Activated T-helper 1 cell treated with anti-CD3 and anti-CD28 coated beads, Interleukin-12 subunit alpha, Interleukin-12 subunit beta, Interleukin-2, Interleukin-4 antibody, amounts not matched to agents 30 ng/mL and 10 ng/mL and 1 ng/mL, durations not matched to agents 14 hours and 24 hours and 36 hours (primary cell): ENCODE data around the gene PLD1. TPM values are rescaled to one million over a fixed set of nuclear protein-coding genes. Genes with fewer than 3 reads are reported as not detected.
"Not testable (repeated sequence)": the region's sequence is repeated elsewhere in the genome, so short reads cannot be mapped to it uniquely, and the experiment has no call there.

Experiments used
- DNase-seq: peaks from one replicate; pipeline ENCODE4 v3.0.0; 2021; ENCODE audit warnings: low spot score
- H3K27ac Mint-ChIP-seq: one replicate; pipeline ENCODE4 v1.8.0; 2021; ENCODE audit warnings: mild to moderate bottlenecking, mixed read lengths
- H3K27me3 Mint-ChIP-seq: one replicate; pipeline ENCODE4 v1.8.0; 2022; ENCODE audit warnings: mild to moderate bottlenecking, moderate library complexity, mixed read lengths; ENCODE audit not compliant: insufficient read depth
- H3K36me3 Mint-ChIP-seq: one replicate; pipeline ENCODE4 v1.8.0; 2021; ENCODE audit warnings: low read depth, mixed read lengths
- H3K4me1 Mint-ChIP-seq: one replicate; pipeline ENCODE4 v1.8.0; 2021; ENCODE audit warnings: low read depth, mixed read lengths
- H3K4me3 Mint-ChIP-seq: one replicate; pipeline ENCODE4 v1.8.0; 2021; ENCODE audit warnings: mild to moderate bottlenecking, moderate library complexity, mixed read lengths
- H3K9me3 Mint-ChIP-seq: one replicate; pipeline ENCODE4 v1.8.0; 2021; ENCODE audit warnings: mixed read lengths
- intact Hi-C: fragments of 100-400 bp; cut with micrococcal nuclease; formaldehyde crosslinking; loops from one replicate; pipeline ENCODE4 v1.15.1; 2024
- total RNA-seq: library from RNA; stranded (reverse); gene quantifications from 2 replicates; pipeline ENCODE4 v1.2.3, GENCODE V29; 2022

Gene PLD1
- total RNA-seq, 1 donor from 2014 or later, result 0.29 TPM

DNA sequence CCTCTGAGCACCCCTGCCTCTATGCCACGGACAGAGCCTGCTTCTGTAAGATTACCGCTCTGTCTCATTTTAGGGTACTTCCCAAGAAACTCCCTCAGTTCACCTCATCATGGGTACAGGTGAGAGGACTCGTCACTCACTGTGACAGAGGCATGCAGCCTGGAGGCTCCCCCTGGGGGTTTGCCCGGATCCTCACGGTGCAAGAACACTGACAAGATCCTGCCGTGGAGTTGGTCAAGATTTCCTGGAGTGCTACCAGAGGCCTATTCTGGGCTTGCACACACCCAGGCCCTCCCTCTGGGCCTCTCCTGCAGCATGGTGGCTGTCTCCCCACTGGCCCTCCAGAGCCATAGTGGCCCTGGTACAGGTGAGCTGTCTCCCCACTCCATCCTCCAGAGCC is 247.0 kb downstream of the PLD1 start:
- H3K27ac Mint-ChIP-seq, result no peak overlapping the region
- H3K9me3 Mint-ChIP-seq, result peaks cover 5% of the 10 kb centered on the region
- peaks cover 1% of the 10 kb centered on the region for H3K27me3 Mint-ChIP-seq
- H3K4me1 Mint-ChIP-seq, result peaks cover 54% of the 10 kb centered on the region
- no peak overlapping the region for H3K4me3 Mint-ChIP-seq
- intact Hi-C loops, result loop anchor here (2.0 to 10.0 kb wide), 3 partner anchors 276 to 698 kb away; no protein-coding TSS in a partner anchor
- H3K36me3 Mint-ChIP-seq, result peaks cover 13% of the 10 kb centered on the region
- no peak for DNase-seq

DNA sequence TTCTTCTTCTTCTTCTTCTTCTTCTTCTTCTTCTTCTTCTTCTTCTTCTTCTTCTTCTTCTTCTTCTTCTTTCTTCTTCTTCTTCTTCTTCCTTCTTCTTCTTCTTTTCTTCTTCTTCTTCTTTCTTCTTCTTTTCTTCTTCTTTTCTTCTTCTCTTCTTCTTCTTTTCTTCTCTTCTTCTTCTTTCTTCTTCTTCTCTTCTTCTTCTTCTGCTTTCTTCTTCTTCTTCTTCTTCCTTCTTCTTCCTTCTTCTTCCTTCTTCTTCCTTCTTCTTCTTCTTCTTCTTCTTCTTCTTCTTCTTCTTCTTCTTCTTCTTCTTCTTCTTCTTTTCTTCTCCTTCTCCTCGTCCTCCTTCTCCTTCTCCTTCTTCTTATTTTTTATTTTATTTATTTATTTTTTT is 247.8 kb downstream of the PLD1 start:
- intact Hi-C loops, result loop anchor here (1.0 to 10.0 kb wide), 6 partner anchors 68 to 698 kb away; partner anchors contain the start of gene TNIK
- not testable (repeated sequence) for DNase-seq, H3K27me3 Mint-ChIP-seq

DNA sequence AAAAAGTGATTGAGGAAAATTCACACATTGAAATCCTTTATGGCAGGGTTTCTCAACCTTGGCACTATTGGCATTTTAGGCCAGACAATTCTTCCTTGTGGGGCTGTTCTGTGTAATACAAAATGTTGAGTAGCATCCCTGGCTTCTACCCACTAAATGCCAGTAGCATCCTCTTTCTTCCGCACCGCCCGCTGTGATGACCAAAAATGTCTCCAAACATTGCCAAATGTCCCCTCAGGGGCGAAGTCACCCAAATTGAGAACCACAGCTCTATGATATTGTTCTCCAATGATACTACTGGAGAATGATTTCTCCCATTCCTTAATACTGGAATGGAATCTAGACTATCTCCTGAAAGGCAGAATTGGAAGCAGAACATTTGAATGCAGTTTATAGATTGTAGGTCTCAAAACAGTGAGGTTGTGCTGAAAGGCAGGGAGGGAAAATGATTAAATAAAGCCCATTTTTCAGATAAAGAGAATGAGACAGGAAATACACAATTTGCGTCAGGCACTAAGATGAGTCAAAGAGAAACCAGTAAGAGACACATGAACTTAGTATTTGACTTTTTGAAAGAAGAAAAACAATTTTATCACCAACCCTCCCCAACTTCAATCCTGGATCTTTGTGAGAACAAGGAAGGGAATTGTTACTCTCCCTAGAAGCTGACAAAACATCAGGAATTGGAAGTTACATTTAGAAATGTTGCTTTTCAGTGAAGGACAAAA is 248.5 kb downstream of the PLD1 start:
- Mint-ChIP-seq H3K9me3 (peaks cover 5% of the 10 kb centered on the region), H3K27me3 (no peaks in the 10 kb centered on the region), H3K27ac (peak overlapping the region; percentile 92), H3K36me3 (peaks cover 13% of the 10 kb centered on the region), H3K4me3 (peak overlapping the region; percentile 50), H3K4me1 (peaks cover 66% of the 10 kb centered on the region)
- intact Hi-C loops, result loop anchor here (1.0 to 10.0 kb wide), 6 partner anchors 67 to 697 kb away; partner anchors contain the start of gene TNIK
- DNase-seq, result no peak

More for the DNA sequence above, 247.8 kb downstream of the PLD1 start:
- H3K4me3 Mint-ChIP-seq, H3K9me3 Mint-ChIP-seq: not testable (repeated sequence)
- Mint-ChIP-seq H3K27ac (peak overlapping the region; percentile 92), H3K36me3 (peaks cover 13% of the 10 kb centered on the region), H3K4me1 (peaks cover 63% of the 10 kb centered on the region)

DNA sequence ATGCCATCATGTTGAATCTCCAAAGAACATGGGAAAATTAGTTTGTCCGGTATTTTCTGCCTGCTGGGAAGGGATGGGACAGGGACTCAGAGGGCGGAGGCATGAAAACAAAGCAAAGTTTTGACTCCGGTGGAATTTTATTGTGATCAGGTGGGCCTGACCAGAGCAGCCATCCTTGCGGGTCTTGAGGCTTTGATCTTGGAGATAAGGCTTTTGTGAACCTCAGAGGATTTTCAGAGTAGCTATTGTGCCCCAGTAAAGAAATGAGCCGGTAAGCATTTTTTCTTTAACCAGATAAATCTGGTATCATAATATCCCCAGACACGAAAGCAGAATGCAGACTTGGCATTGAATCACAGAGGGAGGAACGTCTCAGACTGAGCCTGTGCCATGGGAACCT is 250.7 kb downstream of the PLD1 start:
- Mint-ChIP-seq H3K36me3 (peaks cover 10% of the 10 kb centered on the region), H3K9me3 (peaks cover 5% of the 10 kb centered on the region), H3K27me3 (no peaks in the 10 kb centered on the region), H3K27ac (no peak overlapping the region), H3K4me3 (no peak overlapping the region), H3K4me1 (peaks cover 57% of the 10 kb centered on the region)
- intact Hi-C loops, result no loop called here
- no peak for DNase-seq

DNA sequence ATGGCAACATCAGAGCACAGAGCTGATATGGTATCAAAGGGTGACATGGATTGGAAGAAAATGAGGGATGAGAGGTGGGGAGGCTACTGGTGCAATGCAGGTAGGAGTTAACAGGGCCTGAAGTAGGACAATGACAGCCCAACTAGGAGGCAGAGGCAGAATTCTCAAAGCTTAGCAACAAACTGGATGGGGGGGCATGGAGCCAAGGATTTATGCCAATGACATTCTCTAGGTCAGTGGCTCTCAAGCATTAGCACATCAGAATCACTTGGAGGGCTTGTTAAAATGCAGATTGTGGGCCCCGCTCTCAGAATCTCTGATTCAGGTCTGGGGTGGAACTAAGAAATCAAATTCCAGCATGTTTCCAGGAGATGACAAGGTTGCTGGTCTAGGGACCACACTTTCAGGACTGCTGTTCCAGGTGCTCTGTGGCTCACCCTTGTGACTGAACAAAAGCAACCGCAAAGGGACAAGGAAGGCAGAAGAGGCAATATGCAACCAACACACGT is 252.0 kb downstream of the PLD1 start:
- H3K27ac Mint-ChIP-seq, result peak overlapping the region; percentile 8
- intact Hi-C loops, result no loop called here
- no peak overlapping the region for H3K4me3 Mint-ChIP-seq
- DNase-seq, result no peak
- H3K4me1 Mint-ChIP-seq, result peaks cover 53% of the 10 kb centered on the region
- H3K27me3 Mint-ChIP-seq, result no peaks in the 10 kb centered on the region
- peaks cover 9% of the 10 kb centered on the region for H3K36me3 Mint-ChIP-seq
- peaks cover 5% of the 10 kb centered on the region for H3K9me3 Mint-ChIP-seq

DNA sequence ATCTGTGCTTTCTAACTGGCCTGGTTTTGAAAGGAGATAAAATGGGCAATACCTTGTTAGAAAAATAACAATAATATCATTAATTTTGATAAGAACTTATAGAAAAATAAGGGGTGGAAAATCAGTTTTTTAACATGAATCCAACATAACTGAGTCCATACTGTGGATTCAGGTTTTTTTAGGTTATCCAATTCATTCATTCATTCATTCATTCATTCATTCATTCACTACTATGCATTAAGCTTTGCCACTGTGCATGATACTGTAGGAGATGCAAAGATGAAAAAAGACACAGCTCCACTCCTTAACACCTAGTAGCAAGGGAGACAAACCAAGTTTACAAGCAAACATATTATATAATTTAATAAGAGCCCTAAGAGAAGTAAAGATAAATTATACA is 253.1 kb downstream of the PLD1 start:
- Mint-ChIP-seq H3K4me3 (no peak overlapping the region), H3K4me1 (peaks cover 48% of the 10 kb centered on the region), H3K36me3 (peaks cover 6% of the 10 kb centered on the region), H3K9me3 (peaks cover 5% of the 10 kb centered on the region), H3K27me3 (no peaks in the 10 kb centered on the region), H3K27ac (no peak overlapping the region)
- intact Hi-C loops, result no loop called here
- DNase-seq, result no peak

DNA sequence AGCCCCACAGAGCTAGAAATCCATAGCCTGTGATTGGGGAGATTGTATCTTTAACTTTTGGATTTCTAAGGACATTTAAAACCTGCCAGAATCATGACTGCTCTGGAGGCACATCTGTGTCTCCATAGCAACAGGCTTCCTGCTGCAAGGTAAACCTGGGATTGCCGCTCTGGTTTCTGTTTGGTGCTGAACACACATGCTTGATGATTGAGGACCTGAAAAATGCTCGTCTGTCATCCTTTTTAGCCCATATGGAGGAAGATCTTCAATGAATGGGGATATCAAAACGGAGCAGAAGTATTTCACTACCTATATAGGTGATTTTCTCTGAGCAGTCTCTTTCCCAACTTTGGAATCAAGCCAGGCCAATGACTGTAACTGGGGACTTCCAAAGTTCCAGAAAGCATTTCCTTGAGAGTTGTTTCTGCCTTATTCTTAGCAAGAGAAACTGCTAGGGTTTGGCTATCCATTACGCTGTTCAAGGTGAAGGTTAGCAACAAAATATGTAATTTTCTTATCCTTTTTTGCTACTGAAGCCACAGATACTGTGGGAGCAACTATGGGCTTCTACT is 253.6 kb downstream of the PLD1 start:
- H3K9me3 Mint-ChIP-seq, result no peaks in the 10 kb centered on the region
- H3K27me3 Mint-ChIP-seq, result no peaks in the 10 kb centered on the region
- no peak overlapping the region for H3K27ac Mint-ChIP-seq
- H3K36me3 Mint-ChIP-seq, result peaks cover 4% of the 10 kb centered on the region
- H3K4me3 Mint-ChIP-seq, result no peak overlapping the region
- intact Hi-C loops, result no loop called here
- DNase-seq, result no peak
- H3K4me1 Mint-ChIP-seq, result peaks cover 43% of the 10 kb centered on the region

DNA sequence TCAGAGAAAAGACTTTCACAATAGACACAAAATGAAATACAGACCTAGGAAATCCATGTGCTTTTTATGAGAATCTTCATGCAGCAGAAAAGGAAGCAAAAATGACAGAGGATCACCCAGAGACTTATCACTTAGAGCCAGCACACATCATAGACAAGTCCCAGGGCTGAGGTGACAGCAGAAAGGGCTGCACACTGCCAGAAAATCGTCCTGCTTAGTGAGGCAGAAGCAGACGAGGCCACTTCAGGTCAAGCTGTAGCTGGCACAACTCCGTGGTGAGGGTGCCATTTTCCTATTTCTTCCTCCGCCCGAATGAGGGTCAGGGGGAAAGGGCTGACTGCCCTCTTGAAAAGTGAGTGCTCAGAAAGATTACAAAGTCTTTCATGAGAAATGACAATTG is 254.1 kb downstream of the PLD1 start:
- Mint-ChIP-seq H3K4me1 (peaks cover 38% of the 10 kb centered on the region), H3K9me3 (no peaks in the 10 kb centered on the region), H3K36me3 (peaks cover 2% of the 10 kb centered on the region), H3K4me3 (no peak overlapping the region), H3K27ac (no peak overlapping the region), H3K27me3 (no peaks in the 10 kb centered on the region)
- intact Hi-C loops, result no loop called here
- no peak for DNase-seq

DNA sequence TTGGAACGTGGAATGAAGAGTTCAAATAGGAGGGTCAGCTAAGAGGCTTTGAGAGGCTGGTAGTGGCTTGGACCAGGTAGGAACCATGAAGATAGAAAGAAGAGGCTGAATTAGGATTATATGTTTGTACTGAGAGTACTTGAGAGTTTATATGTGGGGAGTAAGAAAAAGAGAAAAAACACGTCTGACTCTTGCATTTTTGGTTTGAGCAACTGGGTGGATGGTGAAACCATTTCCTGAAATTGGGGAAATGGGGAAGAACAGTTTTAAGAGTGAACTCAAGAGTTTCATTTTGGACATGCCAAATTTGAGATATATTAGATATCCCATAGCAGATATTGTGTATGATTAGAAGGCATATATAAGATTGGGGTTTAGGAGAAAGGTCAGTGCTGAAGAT is 257.2 kb downstream of the PLD1 start:
- Mint-ChIP-seq H3K4me3 (no peak overlapping the region), H3K4me1 (peaks cover 20% of the 10 kb centered on the region), H3K27ac (no peak overlapping the region), H3K36me3 (peaks cover 2% of the 10 kb centered on the region), H3K27me3 (peaks cover 2% of the 10 kb centered on the region), H3K9me3 (no peaks in the 10 kb centered on the region)
- no peak for DNase-seq
- intact Hi-C loops, result no loop called here

DNA sequence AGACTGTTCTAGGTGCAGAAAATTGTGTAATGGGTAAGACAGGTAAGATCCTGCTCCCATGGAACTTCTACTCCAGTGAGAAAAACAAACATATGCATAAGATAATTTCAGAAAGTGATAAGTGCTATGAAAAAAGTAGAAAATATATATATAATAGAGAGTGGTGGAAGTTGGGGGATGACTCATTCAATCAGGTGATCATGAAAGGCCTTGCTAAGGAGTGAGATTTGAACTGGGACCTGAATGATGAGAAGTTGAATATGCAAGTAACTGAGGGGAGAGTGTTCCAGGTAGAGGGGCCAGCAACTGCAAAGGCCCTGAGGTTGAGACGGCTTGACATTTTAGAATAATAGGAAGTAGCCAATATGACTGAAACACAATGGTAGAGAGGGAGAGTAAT is 257.8 kb downstream of the PLD1 start:
- H3K36me3 Mint-ChIP-seq, result peaks cover 2% of the 10 kb centered on the region
- H3K27ac Mint-ChIP-seq, result no peak overlapping the region
- peaks cover 14% of the 10 kb centered on the region for H3K4me1 Mint-ChIP-seq
- peaks cover 2% of the 10 kb centered on the region for H3K27me3 Mint-ChIP-seq
- intact Hi-C loops, result no loop called here
- no peak for DNase-seq
- no peaks in the 10 kb centered on the region for H3K9me3 Mint-ChIP-seq
- H3K4me3 Mint-ChIP-seq, result no peak overlapping the region

DNA sequence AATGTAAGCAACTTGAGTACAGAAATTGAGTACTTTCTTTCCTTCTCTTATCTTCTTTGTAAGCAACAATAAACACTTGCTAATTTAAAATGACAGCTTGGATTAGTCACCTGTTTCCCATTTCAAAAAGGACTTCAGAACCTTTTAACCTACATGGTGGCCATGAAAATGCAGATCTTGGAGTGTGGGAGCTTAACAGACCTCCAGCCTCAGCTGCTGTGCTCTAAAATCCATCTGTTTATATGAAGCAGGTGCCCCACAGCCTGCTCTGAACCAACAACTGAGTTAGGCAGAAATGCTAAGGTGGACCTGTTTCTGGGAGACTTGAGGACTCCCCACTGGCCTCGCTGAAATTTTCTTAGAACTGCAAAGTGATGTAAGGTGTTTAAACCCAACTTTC is 259.0 kb downstream of the PLD1 start:
- no peak for DNase-seq
- intact Hi-C loops, result no loop called here
- no peak overlapping the region for H3K27ac Mint-ChIP-seq
- H3K9me3 Mint-ChIP-seq, result no peaks in the 10 kb centered on the region
- peaks cover 2% of the 10 kb centered on the region for H3K36me3 Mint-ChIP-seq
- no peak overlapping the region for H3K4me3 Mint-ChIP-seq
- H3K27me3 Mint-ChIP-seq, result peaks cover 2% of the 10 kb centered on the region
- peaks cover 6% of the 10 kb centered on the region for H3K4me1 Mint-ChIP-seq
